ENCODE data around the gene GGT6. TPM values are rescaled to one million over a fixed set of nuclear protein-coding genes. Genes with fewer than 3 reads are reported as not detected.
"Not testable (repeated sequence)": the region's sequence is repeated elsewhere in the genome, so short reads cannot be mapped to it uniquely, and the experiment has no call there.

GGT6 gene
- total RNA-seq, 1 donor from 2014 or later: 9.6 TPM

DNA sequence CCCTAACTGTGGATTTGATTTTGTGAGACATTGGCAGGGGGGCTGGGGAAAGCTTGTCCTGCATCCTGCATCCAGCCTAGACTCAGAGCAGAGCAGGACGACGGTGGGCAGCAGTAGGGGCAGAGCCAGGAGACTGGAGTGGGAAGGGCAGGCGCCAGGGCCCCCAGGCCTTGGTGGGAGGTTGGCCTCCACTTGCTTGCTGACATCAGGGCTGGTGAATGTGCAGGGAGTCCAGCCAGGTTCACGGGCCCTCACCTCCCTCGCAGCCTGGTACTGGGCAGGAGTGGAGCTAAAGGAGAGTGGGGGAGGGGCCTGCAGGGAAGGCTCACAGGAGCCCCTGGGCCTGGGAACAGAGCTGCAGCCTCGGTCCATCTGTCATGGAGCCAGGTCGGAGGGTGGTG is 21.7 kb upstream of the GGT6 start:
- intact Hi-C loops (cut with DNase I): no loop called here
- no peaks in the 10 kb centered on the region for H3K9me3 ChIP-seq
- no peak for TF ChIP-seq CTCF (IDR thresholded peaks at IDR 0.05)
- TF ChIP-seq POLR2AphosphoS5 (IDR thresholded peaks at IDR 0.05; ENCODE audit: insufficient read depth in 1 of 2, low read depth in 1 of 2): no peak
- TF ChIP-seq POLR2A (IDR thresholded peaks at IDR 0.05): no peak
- H3K27me3 ChIP-seq: no peaks in the 10 kb centered on the region
- peaks cover 21% of the 10 kb centered on the region for H3K4me1 ChIP-seq
- no peak for DNase-seq (ENCODE audit: extremely low spot score in 2 of 2)
- H3K4me3 ChIP-seq: no peak overlapping the region
- H3K36me3 ChIP-seq: no peaks in the 10 kb centered on the region
- H3K27ac ChIP-seq: no peak overlapping the region

GRCh38 chr17:4580291-4580690 is 19.9 kb upstream of the GGT6 start:
- H3K27ac ChIP-seq: no peak overlapping the region
- H3K36me3 ChIP-seq: no peaks in the 10 kb centered on the region
- H3K9me3 ChIP-seq: no peaks in the 10 kb centered on the region
- DNase-seq (ENCODE audit: extremely low spot score in 2 of 2): no peak
- no peaks in the 10 kb centered on the region for H3K27me3 ChIP-seq
- TF ChIP-seq POLR2AphosphoS5 (IDR thresholded peaks at IDR 0.05; ENCODE audit: insufficient read depth in 1 of 2, low read depth in 1 of 2) (no peak), CTCF (IDR thresholded peaks at IDR 0.05) (no peak), POLR2A (IDR thresholded peaks at IDR 0.05) (no peak)
- intact Hi-C loops (cut with DNase I): no loop called here
- H3K4me3 ChIP-seq: no peak overlapping the region
- peaks cover 15% of the 10 kb centered on the region for H3K4me1 ChIP-seq

DNA sequence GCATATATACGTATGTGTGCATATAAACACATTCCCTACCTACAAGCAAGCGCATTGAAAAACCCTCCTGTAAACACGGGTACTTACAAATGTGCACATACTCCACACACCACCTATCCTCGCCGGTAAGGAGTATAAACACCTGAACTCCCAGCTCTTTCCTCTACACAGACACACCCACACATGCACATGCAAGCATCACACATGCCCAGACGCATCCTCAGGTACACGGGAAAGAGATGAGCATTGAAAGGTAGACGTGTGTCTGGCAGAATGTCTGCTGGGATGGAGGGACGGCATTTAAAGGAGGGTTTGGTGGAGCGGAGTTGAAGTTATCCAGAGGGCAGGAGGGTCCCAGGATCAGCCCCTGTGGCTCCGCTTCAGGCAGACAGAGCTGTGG is 19.3 kb upstream of the GGT6 start:
- Histone ChIP-seq H3K27me3 (no peaks in the 10 kb centered on the region), H3K4me1 (peaks cover 11% of the 10 kb centered on the region), H3K4me3 (no peak overlapping the region), H3K27ac (no peak overlapping the region), H3K9me3 (no peaks in the 10 kb centered on the region), H3K36me3 (no peaks in the 10 kb centered on the region)
- TF ChIP-seq POLR2AphosphoS5 (IDR thresholded peaks at IDR 0.05; ENCODE audit: insufficient read depth in 1 of 2, low read depth in 1 of 2) (no peak), POLR2A (IDR thresholded peaks at IDR 0.05) (no peak), CTCF (IDR thresholded peaks at IDR 0.05) (no peak)
- no peak for DNase-seq (ENCODE audit: extremely low spot score in 2 of 2)
- intact Hi-C loops (cut with DNase I): no loop called here

GRCh38 chr17:4578349-4578748 is 18.0 kb upstream of the GGT6 start:
- H3K4me1 ChIP-seq; DNase-seq (ENCODE audit: extremely low spot score in 2 of 2); H3K9me3 ChIP-seq; H3K36me3 ChIP-seq; H3K27me3 ChIP-seq; H3K4me3 ChIP-seq; H3K27ac ChIP-seq; intact Hi-C loops (cut with DNase I): not testable (repeated sequence)

GRCh38 chr17:4577386-4577993 is 17.1 kb upstream of the GGT6 start:
- intact Hi-C loops (cut with DNase I): no loop called here
- no peak for DNase-seq (ENCODE audit: extremely low spot score in 2 of 2)
- no peak overlapping the region for H3K27ac ChIP-seq
- no peaks in the 10 kb centered on the region for H3K27me3 ChIP-seq
- H3K4me1 ChIP-seq: no peaks in the 10 kb centered on the region
- no peaks in the 10 kb centered on the region for H3K9me3 ChIP-seq
- TF ChIP-seq CTCF (IDR thresholded peaks at IDR 0.05) (no peak), POLR2A (IDR thresholded peaks at IDR 0.05) (no peak)
- no peak overlapping the region for H3K4me3 ChIP-seq
- H3K36me3 ChIP-seq: no peaks in the 10 kb centered on the region
